ENCODE data around the gene UFC1.
A peak's percentile ranks its signal among the peaks of the same experiment; 100 is the strongest.

The UFC1 gene

DNA sequence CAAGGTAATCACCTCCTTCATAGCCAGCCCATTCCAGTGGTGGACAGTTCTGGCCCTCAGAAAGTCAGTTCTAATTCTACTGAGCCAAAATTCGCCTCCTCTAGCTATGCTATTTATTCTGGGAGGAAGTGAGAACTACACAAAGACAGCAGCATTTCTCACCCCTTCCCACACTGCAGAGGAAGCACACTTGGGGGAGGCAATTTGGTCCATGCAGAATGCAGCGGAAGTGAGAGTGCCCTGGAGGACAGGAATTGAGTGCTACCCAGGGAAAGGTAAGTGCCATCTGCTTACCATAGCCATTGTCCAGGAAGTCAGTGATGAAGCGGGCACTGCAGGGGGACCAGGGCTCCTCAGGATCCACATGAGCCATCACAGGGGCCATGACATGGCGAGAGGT is 41.4 kb downstream of the UFC1 start:
- TF ChIP-seq, protein P1, sequence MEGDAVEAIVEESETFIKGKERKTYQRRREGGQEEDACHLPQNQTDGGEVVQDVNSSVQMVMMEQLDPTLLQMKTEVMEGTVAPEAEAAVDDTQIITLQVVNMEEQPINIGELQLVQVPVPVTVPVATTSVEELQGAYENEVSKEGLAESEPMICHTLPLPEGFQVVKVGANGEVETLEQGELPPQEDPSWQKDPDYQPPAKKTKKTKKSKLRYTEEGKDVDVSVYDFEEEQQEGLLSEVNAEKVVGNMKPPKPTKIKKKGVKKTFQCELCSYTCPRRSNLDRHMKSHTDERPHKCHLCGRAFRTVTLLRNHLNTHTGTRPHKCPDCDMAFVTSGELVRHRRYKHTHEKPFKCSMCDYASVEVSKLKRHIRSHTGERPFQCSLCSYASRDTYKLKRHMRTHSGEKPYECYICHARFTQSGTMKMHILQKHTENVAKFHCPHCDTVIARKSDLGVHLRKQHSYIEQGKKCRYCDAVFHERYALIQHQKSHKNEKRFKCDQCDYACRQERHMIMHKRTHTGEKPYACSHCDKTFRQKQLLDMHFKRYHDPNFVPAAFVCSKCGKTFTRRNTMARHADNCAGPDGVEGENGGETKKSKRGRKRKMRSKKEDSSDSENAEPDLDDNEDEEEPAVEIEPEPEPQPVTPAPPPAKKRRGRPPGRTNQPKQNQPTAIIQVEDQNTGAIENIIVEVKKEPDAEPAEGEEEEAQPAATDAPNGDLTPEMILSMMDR (IDR thresholded peaks at IDR 0.05) = no peak
- Mint-ChIP-seq H3K27me3 (ENCODE audit: low read depth, poor library complexity) (peaks cover 6% of the 10 kb centered on the region), H3K4me1 (peaks cover 44% of the 10 kb centered on the region), H3K27ac (peak overlapping the region; percentile 25), H3K4me3 (no peak overlapping the region), H3K9me3 (no peaks in the 10 kb centered on the region), H3K36me3 (ENCODE audit: low read depth) (peaks cover 4% of the 10 kb centered on the region)
- DNase-seq = no peak

DNA sequence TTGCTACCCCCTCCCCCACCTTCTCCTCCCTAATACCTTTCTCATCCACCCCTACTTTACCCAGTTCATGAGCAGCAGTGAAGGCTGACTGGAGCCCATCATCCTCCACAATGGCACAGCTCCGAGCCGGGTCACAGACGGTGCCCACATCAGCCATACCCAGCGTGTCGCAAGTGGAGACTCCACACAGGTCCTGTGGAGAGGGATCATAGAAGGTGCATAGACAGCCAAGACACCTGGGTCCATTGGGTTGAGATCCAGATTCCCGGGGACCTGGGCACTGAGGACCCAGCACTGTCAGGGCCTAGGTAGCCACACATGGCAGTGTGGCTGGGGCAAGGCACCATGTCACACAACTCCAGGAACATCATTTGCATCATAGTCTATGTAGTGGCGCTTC is 42.3 kb downstream of the UFC1 start:
- H3K36me3 Mint-ChIP-seq (ENCODE audit: low read depth) = peaks cover 4% of the 10 kb centered on the region

DNA sequence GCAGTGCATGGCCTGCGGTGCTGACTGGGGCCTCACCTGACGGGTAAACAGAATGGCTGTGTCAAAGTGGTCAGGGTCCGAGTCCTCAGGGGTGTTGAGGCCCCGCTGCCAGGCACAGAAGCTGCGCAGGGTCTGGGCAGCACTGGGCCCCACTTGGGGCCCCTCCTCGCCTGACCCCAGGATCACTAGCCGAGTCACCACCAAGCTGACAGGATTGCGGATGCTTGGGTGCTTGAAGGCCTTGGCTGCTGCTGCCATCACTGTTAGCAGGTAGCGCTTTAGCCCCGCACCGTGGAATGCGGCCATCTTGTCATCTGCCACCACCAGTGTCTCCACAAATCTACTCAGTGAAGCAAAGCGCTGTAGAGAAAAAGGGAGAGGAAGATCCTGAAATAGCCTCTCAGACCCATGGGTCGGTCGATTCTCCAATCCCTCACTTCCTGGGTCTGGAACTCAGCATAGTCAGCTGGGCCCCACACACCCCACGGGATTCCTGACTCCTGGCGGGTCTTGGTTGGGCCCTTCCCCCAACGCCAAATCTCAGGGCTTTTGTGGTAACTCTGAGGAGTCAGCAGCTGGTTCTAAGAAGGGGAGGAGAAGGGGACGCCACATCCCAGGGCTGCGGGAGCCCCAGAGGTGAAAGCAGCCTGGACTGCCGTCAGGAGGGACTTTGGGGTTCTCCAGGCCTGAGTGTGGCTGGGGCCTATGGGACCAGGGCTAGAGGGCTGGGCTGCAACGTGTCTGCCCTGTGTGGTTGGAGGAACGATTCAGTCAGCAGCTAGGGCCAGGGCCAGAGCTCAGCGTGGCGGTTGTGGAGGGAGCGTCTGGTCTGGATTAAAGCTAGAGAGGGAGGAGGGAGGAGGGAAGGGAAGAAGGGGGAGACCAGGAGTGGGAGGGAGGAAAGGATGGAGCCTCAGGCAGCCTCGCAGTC is 43.0 kb downstream of the UFC1 start:
- H3K4me3 Mint-ChIP-seq = peak overlapping the region; percentile 79
- H3K36me3 Mint-ChIP-seq (ENCODE audit: low read depth) = peaks cover 4% of the 10 kb centered on the region

More for the DNA sequence above, 42.3 kb downstream of the UFC1 start:
- H3K4me1 Mint-ChIP-seq = peaks cover 53% of the 10 kb centered on the region
- H3K27ac Mint-ChIP-seq = no peak overlapping the region
- no peak overlapping the region for H3K4me3 Mint-ChIP-seq
- TF ChIP-seq, protein P1 (IDR thresholded peaks at IDR 0.05) = no peak
- DNase-seq = no peak
- no peaks in the 10 kb centered on the region for H3K9me3 Mint-ChIP-seq
- H3K27me3 Mint-ChIP-seq (ENCODE audit: low read depth, poor library complexity) = peaks cover 3% of the 10 kb centered on the region

DNA sequence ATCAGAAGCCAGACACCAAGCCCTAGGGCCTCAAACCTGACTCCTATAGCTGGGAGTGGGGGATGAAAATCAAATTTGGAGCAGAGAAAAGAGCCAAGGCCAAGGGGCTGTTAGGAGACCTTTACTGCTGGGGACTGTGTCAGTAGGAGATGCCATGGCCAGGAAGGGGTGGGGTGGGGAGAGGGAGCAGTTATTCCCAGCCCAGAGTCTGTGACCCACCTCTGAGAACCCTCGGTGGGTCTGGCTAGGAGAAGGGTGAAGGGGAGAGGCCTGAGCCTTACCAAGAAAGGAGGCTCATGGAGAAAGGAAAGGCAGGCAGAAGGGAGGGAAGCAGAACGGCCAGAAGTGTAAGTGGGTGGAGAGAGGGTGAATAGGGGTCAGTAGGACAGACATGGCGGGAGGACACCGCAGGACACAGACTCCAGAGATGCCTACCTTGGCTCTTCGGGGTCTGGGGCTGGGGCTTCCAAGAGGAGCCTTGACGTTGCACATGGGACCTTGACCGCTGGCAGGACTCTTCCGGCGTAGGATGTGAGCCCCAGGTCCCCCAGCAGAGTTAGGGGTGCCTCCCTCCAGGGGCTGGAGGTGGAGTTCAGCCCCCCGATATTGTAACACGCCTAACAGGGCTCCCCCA is 43.9 kb downstream of the UFC1 start:
- Mint-ChIP-seq H3K9me3 (no peaks in the 10 kb centered on the region), H3K4me1 (peaks cover 65% of the 10 kb centered on the region), H3K27ac (peak overlapping the region; percentile 52), H3K36me3 (ENCODE audit: low read depth) (peaks cover 2% of the 10 kb centered on the region), H3K4me3 (peak overlapping the region; percentile 79), H3K27me3 (ENCODE audit: low read depth, poor library complexity) (peaks cover 3% of the 10 kb centered on the region)
- TF ChIP-seq, protein P1 (IDR thresholded peaks at IDR 0.05) = no peak
- DNase-seq = no peak

More for the DNA sequence above, 43.0 kb downstream of the UFC1 start:
- Mint-ChIP-seq H3K4me1 (peaks cover 60% of the 10 kb centered on the region), H3K9me3 (no peaks in the 10 kb centered on the region), H3K27me3 (ENCODE audit: low read depth, poor library complexity) (peaks cover 3% of the 10 kb centered on the region), H3K27ac (no peak overlapping the region)
- TF ChIP-seq, protein P1 (IDR thresholded peaks at IDR 0.05) = no peak
- DNase-seq = peak; percentile 31

DNA sequence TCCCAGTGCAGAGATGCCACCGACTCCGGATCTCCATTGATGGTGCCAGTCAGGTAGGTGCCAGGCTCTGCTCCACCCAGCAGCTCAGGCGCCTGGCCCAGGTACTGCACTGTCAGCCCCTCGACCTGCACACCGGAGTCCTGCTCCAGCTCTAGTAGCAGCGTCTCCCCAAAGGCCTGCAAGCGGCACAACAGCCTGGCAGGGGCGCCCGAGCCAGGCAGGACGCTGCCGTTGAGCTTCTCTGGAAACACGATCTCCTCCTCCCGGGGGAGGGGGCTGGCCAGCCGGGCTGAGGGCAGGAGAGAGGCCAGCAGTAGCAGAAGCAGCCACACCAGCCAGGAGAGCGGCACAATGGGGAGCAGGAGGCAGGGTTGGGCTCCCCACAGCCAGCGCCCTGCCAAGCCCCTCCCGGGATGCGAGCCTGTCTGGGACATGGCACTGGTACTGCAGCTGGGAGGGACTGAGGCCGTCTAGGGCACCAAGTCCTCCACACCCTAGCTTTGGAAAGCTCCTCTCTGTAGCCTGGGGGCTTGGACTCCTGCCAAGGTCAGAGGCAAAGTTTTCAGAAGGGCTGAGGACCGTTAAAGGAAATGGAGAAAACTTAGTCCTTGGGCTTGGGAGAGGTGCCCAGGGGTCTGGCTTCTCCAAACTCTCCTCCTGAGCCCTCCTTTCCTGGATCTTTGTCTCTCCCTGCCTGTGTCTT is 44.6 kb downstream of the UFC1 start:
- peaks cover 62% of the 10 kb centered on the region for H3K4me1 Mint-ChIP-seq
- H3K9me3 Mint-ChIP-seq = no peaks in the 10 kb centered on the region
- DNase-seq = peak; percentile 78
- peaks cover 3% of the 10 kb centered on the region for H3K27me3 Mint-ChIP-seq (ENCODE audit: low read depth, poor library complexity)
- H3K4me3 Mint-ChIP-seq = peak overlapping the region; percentile 79
- H3K36me3 Mint-ChIP-seq (ENCODE audit: low read depth) = no peaks in the 10 kb centered on the region
- H3K27ac Mint-ChIP-seq = peak overlapping the region; percentile 86
- TF ChIP-seq, protein P1 (IDR thresholded peaks at IDR 0.05) = no peak
